Hematopoietic multipotent progenitor cell treated with erythropoietin and hydrocortisone succinate and interleukin-3 and kit ligand, for 17 days (in vitro differentiated cells): ENCODE measurements around the gene CNIH3.

Experiments used
- DNase-seq: peaks from one replicate; pipeline ENCODE4 v3.0.0-alpha.2; 2015; ENCODE audit warnings: low spot score

The CNIH3 gene

DNA sequence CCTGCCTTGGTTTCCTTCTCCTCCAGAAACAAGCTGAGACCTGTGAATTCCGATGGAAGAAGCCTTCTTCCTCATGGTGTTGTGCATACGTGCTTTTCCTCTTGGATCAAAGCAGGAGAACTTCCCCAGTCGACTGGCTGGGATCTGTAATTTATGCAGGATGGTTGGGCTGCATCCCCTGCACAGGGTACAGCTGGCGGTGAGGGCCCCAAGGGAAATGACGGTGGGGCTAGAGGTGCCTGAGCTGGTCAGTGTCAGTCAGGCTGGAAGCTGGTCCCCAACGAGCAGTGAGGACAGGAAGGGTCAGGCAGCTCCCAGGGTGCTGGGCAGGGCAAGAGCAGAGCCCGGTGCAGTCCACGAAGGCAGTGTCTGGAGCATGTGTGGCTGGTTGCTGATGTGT is 106.7 kb downstream of the CNIH3 start:
- no peak for DNase-seq

DNA sequence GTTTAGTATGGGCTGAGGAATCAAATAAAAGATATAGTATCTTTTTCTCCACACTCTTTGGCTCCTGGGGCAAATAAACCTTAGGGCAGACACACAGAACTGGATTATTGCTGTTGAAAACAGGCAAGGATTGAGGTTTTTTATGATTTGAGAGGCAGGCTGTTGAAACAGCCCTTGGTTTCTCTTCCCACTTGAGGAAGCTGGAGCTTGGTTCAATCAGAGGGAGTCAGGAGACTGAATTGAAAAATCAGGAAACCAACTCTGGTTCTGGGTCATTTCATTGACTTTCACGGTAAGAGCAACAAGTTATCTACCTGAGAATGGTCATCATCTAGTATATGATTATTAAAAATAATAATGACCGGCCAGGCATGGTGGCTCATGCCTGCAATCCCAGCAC is 108.4 kb downstream of the CNIH3 start:
- no peak for DNase-seq

GRCh38 chr1:224726441-224727182 is 110.5 kb downstream of the CNIH3 start:
- DNase-seq = no peak

DNA sequence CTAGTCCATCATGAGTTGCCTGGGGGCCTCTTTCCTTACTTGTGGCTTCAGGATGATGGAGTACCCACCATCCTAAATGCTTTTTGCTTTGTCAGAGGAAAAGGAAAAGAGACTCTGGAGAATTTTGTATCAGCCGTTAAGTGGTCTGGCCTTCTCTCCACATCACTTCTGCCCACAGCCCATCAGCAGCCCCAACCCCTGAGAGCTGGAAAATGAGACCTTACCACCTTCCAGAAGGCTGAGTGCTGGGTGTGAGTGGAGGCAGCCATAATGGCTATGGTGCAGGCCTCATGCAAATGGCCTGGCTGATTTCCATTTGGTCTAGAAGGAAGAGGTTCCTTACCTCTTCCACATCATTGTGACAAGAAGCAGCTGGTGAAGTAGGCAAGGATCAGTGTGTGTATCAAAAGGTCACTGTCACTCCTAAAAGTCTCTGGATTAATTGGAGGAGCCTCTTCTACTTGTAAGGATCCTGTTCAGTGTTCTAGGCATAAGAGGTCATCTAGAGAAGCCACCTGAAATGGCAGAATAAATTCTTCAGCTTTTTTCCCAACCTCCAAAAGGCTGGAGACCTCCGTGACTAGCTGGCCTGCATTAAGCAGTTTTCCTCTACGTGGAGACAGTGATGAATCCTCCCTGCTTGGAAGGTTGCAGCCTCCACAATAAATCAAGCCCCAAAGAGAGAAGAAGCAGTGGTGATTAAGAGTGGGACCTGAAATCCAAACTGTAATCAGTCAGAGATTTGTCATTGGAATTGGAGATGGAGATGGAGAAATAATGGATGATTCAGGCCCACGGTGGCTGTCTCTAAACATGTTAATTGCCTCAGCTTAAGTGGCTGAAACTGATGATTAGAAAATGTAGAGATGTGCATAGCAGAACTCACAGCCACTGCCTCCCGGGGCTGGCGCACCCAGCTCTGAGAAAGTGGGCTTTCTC is 111.5 kb downstream of the CNIH3 start:
- DNase-seq = no peak

- DNase-seq = no peak
Measured at GRCh38 chr1:224730540-224730939, 114.4 kb downstream of the CNIH3 start.

DNA sequence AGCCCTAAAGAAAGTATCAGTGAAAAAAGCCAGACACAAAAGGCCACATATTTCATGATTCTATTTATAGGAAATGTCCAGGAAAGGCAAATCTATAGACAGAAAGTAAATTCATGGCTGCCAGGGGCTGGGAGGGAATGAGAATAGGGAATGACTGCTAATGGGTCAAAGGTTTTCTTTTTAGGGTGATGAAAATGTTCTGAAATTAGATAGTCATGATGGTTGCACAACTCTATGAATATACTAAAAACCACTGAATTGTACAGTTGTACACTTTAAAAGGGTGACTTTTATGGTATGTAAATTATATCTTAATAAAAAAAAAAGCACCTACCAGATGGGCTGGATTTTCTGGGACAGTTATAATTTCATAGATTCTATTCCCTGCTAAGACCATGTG is 114.8 kb downstream of the CNIH3 start:
- no peak for DNase-seq

DNA sequence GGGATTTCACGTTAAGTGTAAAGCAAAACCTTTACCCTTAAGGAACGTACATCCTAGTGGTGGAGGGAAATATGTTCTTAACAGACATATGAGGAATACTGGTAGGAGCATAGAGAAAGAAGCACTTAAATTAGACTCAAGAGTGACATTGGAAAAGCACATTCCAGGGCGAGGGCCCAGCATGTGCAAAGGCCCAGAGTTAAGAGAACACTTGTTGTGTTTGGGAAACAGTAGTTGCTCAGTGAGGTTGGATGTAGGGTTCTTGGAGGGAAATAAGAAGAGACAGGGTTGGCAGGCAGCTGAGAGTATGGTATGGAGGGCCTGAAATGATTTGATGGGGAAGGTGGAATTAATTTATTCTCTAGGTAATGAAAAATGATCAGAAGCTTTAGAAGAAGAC is 115.5 kb downstream of the CNIH3 start:
- no peak for DNase-seq

- DNase-seq = no peak
Measured at GRCh38 chr1:224732377-224733026, 116.4 kb downstream of the CNIH3 start.

- DNase-seq = no peak
Measured at GRCh38 chr1:224733027-224733911, 117.2 kb downstream of the CNIH3 start.

DNA sequence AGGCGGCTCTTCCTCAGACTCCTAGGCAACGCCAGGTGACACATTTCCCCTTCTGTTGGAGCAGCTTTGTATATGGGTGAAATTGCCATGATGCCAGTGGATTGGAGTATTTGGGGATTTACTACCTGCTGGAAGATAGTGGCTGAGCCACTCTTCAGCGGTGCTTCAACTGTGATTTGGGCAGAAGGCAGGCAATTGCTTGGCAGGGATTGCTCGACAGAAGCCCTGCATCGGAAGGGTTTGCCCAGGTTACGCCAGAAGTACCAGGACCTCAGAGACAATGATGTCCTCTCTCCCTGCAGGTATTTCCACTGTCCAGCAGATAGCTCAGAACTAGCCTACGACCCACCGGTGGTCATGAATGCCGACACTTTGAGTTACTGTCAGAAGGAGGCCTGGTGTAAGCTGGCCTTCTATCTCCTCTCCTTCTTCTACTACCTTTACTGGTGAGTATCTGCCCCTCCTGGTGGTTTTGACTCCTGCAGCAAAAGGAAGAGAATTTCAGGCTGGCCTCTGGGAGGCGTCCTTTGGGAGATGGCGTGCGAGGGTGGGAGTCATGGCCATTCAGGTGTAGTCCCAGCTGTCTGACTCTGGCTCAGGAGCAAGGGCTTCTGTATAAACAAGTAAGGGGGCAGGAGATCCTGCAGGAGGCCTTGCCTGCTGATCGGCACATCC is 118.3 kb downstream of the CNIH3 start:
- DNase-seq = no peak

DNA sequence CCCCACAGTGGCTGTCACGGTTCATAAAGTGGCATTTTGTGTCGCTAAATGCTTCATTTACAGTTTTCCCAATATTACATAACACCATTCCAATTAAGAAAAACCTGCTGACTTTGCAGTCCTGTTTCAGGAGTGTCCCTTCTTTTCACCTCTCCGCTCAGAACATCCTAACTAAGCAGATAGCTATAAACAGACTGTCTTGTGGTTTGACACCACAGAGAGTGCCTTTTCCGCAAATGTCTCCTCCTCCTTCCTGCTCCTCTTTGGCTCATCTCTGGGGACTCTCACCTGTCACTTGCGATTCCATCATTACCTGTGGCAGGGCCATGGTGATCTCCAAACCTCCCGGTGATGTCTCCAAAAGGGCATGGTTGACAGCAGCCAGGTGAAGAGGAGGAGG is 119.0 kb downstream of the CNIH3 start:
- no peak for DNase-seq

- no peak for DNase-seq
Measured at GRCh38 chr1:224736619-224737352, 120.7 kb downstream of the CNIH3 start.

- no peak for DNase-seq
Measured at GRCh38 chr1:224737353-224737727, 121.2 kb downstream of the CNIH3 start.

DNA sequence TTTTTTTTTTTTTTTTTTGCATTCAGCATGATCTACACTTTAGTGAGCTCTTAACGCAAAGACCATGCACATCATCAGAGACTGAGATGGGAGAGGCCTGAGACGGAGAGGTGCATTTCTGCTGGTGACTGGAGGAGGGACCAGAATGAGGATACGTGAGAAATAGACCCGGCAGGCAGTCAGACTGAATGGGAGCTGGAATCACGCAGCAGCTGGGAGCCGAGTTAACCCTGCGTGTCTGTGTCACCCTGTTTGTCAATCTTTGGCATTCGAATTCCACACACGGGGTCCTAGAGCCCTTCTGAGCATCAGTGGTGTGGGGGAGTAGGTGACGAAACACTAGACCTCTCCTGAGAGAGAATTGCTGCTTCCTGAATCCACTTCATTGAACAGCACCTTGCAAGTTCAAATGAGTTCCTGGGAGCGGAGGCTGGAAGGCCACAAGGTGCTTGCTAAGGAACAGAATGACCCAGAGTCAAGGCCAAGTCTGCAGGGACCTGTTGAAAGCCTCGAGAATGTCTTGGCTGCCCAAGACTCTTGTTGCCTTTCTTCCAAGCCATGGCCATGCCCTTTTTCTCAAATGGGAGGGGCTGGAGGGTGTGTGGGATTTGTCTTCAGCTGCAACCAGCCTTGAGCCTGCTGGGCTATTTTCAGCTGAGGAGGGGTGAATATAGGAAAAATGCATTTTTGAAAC is 123.3 kb downstream of the CNIH3 start:
- DNase-seq = no peak

GRCh38 chr1:224739997-224740684 is 124.0 kb downstream of the CNIH3 start:
- no peak for DNase-seq

- DNase-seq = no peak
Measured at GRCh38 chr1:224740685-224741052, 124.6 kb downstream of the CNIH3 start.

DNA sequence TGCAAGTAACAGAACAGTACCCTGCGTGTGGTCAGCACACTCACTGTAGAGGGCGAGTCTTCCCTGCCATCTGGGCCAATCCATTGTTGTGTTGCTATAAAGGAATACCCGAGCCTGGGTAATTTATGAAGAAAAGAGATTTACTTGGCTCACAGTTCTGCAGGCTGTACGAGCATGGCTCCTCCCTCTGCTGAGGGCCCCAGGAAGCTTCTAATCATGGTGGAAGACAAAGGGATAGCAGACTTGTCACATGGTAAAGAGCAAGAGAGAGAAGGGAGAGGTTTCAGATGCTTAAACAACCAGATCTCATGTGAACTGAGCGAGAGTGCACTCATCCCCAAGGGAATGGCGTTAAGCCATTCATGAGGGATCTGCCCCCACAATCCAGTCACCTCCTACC is 126.2 kb downstream of the CNIH3 start:
- DNase-seq = no peak

DNA sequence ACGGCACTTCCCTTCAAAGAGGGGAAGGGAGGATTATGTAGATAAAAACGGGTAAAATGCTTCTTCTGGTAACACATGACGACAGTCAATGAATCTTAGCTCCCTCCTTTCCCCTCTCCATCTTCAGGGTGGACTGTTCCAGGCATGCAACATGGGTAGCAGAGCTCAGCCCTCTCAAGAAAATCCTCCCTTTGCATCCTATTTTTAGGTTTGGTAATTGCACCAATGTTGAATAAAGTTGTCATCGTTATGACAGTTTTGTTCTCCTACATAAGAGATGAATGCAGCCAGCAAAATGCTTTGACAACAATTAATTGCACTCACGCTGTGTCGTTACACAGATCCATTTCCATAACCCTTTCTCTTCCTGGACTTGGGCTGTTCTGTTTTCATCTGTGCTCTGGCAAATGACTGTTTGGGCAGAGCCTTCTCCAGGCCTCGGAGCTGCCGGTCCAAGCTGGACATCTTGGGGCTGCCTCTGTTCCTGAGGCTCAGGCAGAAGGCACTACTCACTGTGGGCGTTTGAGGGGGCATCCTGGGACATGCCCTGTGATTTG is 127.6 kb downstream of the CNIH3 start:
- DNase-seq = no peak

- DNase-seq = no peak
Measured at GRCh38 chr1:224744521-224744920, 128.4 kb downstream of the CNIH3 start.
